ENCODE data around the gene GABRB2.

DNA sequence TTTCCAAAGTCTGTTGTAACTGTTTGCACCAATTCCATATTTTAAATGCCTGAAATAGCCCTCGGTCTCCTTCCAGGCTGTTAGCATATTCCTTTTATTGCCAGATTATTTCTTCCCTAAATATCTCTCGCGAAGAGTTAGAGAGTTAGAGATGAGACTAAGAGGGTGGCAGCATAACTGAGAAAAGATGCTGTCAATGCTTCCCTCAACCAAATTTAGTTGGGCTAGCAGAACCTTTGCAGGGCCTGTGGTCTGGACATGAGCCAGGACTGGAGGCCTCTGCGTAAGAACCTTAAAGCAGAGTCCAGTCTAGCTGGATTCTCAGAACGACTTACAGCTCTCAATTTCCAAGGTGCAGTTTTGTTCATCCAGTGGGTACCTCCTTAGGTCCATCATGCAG, 135.9 kb downstream of the GABRB2 start:
- no peak for TF ChIP-seq CTCF (conservative IDR thresholded peaks at IDR 0.05; ENCODE audit: low read depth in 2 of 2)
- no peak for TF ChIP-seq CREB1 (CRISPR knock-in tag; IDR thresholded peaks at IDR 0.05; ENCODE audit: low read depth)
- no peak for TF ChIP-seq EZH2phosphoT487 (IDR thresholded peaks at IDR 0.05; ENCODE audit: unreplicated experiment)

Data from GM23338 (cell line).